ENCODE data around the gene ZFHX3.
A peak's percentile ranks its signal among the peaks of the same experiment; 100 is the strongest.

ZFHX3 gene

GRCh38 chr16:72838586-72838910 is 209.4 kb downstream of the ZFHX3 start:
- H3K4me1 ChIP-seq = peaks cover 18 to 33% (median 27%) of the 10 kb centered on the region in 10 experiments
- peaks cover 0 to 89% (median 0%) of the 10 kb centered on the region in 11 experiments; a peak in 6 of 22 replicates for H4K20me1 ChIP-seq
- peaks cover 0 to 30% (median 0%) of the 10 kb centered on the region in 11 experiments; a peak in 2 of 22 replicates for H3K36me3 ChIP-seq
- H3K27ac ChIP-seq = no peak overlapping the region
- H3K4me2 ChIP-seq = no peak overlapping the region
- no peak for TF ChIP-seq Cebpa-rat (IDR thresholded peaks at IDR 0.05)
- no peaks in the 10 kb centered on the region for H3K27me3 ChIP-seq
- no peak overlapping the region for H3K4me3 ChIP-seq
- no peak overlapping the region for H3K9ac ChIP-seq
- H3K9me3 ChIP-seq (replicated peaks in 1 of 11) = no peaks in the 10 kb centered on the region

DNA sequence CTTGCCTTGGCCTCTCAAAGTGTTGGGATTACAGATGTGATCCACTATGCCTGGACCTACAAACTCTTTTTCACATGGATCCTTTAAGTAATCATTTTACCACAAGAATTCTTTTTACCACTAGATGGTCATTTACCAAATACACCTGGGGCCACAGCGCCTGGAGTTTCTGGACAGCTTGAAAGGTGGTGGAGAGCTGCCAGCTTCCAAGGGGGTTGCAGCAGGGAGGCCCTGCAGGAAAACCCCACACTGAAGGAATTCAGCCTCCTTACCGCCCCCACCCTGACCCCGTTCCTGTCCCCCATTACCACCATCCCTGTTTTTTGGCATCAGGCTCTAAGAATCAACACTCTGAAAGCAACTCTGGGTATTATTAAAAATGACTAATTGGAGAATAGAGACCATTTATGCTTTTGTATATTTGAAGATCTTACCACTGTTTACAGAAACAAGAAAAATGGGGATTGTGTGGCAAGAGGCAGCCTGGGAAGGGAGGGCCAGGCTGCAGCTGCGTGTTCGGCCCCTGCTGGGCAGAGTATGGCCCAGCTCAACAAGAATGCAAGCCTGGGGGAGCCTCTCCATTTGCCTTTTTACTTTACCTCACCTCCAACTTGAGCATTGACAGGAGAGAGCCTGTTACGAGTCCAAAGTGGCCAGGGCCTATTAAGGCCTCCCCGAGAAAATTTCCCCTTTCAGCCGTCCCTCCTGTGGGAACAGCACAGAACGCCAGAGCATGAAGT is 209.9 kb downstream of the ZFHX3 start:
- Histone ChIP-seq H4K20me1 (peaks cover 0 to 91% (median 0%) of the 10 kb centered on the region in 11 experiments; a peak in 6 of 22 replicates), H3K27ac (no peak overlapping the region), H3K4me3 (no peak overlapping the region), H3K36me3 (peaks cover 0 to 30% (median 0%) of the 10 kb centered on the region in 11 experiments; a peak in 2 of 22 replicates), H3K9me3 (replicated peaks in 1 of 11) (no peaks in the 10 kb centered on the region), H3K27me3 (no peaks in the 10 kb centered on the region), H3K9ac (no peak overlapping the region), H3K4me1 (peaks cover 17 to 32% (median 27%) of the 10 kb centered on the region in 10 experiments), H3K4me2 (no peak overlapping the region)
- TF ChIP-seq Cebpa-rat (IDR thresholded peaks at IDR 0.05) = no peak

DNA sequence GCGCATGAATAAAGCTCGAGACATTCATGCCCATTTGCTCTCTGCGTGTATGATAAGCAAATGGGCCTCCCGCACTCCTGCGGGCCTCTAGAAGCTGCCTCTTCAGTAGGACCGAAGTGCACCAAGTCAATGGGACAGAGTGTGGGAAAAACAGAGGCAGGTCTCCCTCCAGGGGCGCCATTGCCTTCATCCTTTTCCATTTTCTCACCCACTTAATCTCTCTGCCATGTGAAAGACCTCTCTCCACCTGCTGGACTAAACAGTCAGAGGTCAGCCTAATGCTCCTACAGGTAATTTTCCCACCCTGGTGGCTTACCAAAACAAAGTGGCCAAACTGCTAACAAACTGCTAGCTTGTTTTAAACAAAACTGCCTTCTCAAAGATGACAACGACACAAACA is 210.9 kb downstream of the ZFHX3 start:
- Histone ChIP-seq H3K9me3 (replicated peaks in 1 of 11) (no peaks in the 10 kb centered on the region), H3K4me3 (no peak overlapping the region), H3K4me2 (peak overlapping the region in 5 of 11 experiments; percentile 12 to 26 (median 14); a peak in 5 of 22 replicates), H3K9ac (no peak overlapping the region), H4K20me1 (peaks cover 0 to 90% (median 0%) of the 10 kb centered on the region in 11 experiments; a peak in 6 of 22 replicates), H3K27ac (no peak overlapping the region), H3K27me3 (no peaks in the 10 kb centered on the region), H3K36me3 (peaks cover 0 to 30% (median 0%) of the 10 kb centered on the region in 11 experiments; a peak in 2 of 22 replicates), H3K4me1 (peaks cover 17 to 36% (median 25%) of the 10 kb centered on the region in 10 experiments)
- TF ChIP-seq Cebpa-rat (IDR thresholded peaks at IDR 0.05) = no peak

DNA sequence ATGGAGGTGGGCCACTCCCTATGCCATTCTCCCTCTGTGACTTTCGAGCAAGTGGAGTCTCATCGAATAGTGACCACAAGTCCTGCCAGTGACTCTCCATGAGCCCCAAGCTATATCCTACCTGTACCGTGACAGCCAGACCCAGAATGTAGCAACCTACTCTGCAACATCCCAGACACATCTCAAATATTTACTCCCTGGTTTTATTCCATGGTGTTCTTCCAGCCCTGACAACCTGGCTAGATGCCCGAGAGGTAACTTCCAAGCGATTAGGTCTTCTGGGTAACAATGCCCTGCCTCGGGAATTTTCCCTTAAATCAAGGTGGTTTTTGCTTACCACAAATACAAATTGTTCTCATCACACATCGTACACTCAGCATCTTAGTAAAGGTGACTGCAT is 211.7 kb downstream of the ZFHX3 start:
- no peak overlapping the region for H3K4me3 ChIP-seq
- no peak overlapping the region for H3K9ac ChIP-seq
- peaks cover 0 to 85% (median 0%) of the 10 kb centered on the region in 11 experiments; a peak in 6 of 22 replicates for H4K20me1 ChIP-seq
- H3K27ac ChIP-seq = no peak overlapping the region
- TF ChIP-seq Cebpa-rat (IDR thresholded peaks at IDR 0.05) = no peak
- H3K36me3 ChIP-seq = peaks cover 0 to 30% (median 0%) of the 10 kb centered on the region in 11 experiments; a peak in 2 of 22 replicates
- peaks cover 16 to 38% (median 25%) of the 10 kb centered on the region in 10 experiments for H3K4me1 ChIP-seq
- no peaks in the 10 kb centered on the region for H3K27me3 ChIP-seq
- no peaks in the 10 kb centered on the region for H3K9me3 ChIP-seq (replicated peaks in 1 of 11)
- H3K4me2 ChIP-seq = peak overlapping the region in 8 of 11 experiments; percentile 4 to 32 (median 13); a peak in 6 of 22 replicates

DNA sequence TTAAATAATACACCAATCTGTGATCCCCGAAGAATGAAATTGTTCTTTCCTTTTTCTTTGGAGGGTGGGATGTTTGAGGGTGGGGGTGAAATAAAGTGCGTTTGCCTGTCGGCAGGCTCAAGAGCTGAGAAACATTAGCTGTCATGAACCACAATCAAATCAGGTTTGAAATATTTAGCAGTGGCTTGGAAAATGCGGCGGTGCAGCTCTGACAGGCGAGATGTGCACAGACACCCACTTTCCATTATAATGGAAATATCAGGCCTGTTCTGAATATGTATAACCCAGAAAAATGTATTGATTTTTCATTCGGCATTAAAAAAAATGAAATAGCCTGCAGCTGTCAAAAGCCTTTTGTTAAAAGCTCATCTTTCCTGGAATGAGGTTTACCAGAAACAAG is 212.8 kb downstream of the ZFHX3 start:
- Histone ChIP-seq H4K20me1 (peaks cover 0 to 83% (median 0%) of the 10 kb centered on the region in 11 experiments; a peak in 5 of 22 replicates), H3K9me3 (replicated peaks in 1 of 11) (no peaks in the 10 kb centered on the region), H3K27me3 (no peaks in the 10 kb centered on the region), H3K4me2 (peak overlapping the region in 1 of 11 experiments; percentile 63; a peak in 2 of 22 replicates), H3K4me3 (no peak overlapping the region), H3K9ac (no peak overlapping the region), H3K27ac (no peak overlapping the region), H3K36me3 (peaks cover 0 to 32% (median 0%) of the 10 kb centered on the region in 11 experiments; a peak in 2 of 22 replicates), H3K4me1 (peaks cover 14 to 48% (median 27%) of the 10 kb centered on the region in 10 experiments)
- no peak for TF ChIP-seq Cebpa-rat (IDR thresholded peaks at IDR 0.05)

- peak overlapping the region in 8 of 11 experiments; percentile 3 to 63 (median 39); a peak in 12 of 22 replicates for H3K4me2 ChIP-seq
- TF ChIP-seq Cebpa-rat (IDR thresholded peaks at IDR 0.05) = no peak
These were observed 213.4 kb downstream of the ZFHX3 start for GRCh38 chr16:72834499-72834898.

GRCh38 chr16:72833969-72834368 is 214.0 kb downstream of the ZFHX3 start:
- Histone ChIP-seq H3K4me3 (no peak overlapping the region), H3K4me2 (peak overlapping the region in 8 of 11 experiments; percentile 3 to 63 (median 39); a peak in 11 of 22 replicates), H4K20me1 (peaks cover 0 to 75% (median 0%) of the 10 kb centered on the region in 11 experiments; a peak in 5 of 22 replicates), H3K27me3 (no peaks in the 10 kb centered on the region), H3K36me3 (peaks cover 0 to 41% (median 0%) of the 10 kb centered on the region in 11 experiments; a peak in 5 of 22 replicates), H3K4me1 (peaks cover 18 to 59% (median 37%) of the 10 kb centered on the region in 10 experiments), H3K9me3 (replicated peaks in 1 of 11) (no peaks in the 10 kb centered on the region), H3K9ac (no peak overlapping the region), H3K27ac (no peak overlapping the region)
- TF ChIP-seq Cebpa-rat (IDR thresholded peaks at IDR 0.05) = no peak

More at GRCh38 chr16:72834499-72834898, 213.4 kb downstream of the ZFHX3 start:
- H3K4me3 ChIP-seq = no peak overlapping the region
- peaks cover 15 to 54% (median 32%) of the 10 kb centered on the region in 10 experiments for H3K4me1 ChIP-seq
- H3K27me3 ChIP-seq = no peaks in the 10 kb centered on the region
- H3K9ac ChIP-seq = no peak overlapping the region
- peaks cover 0 to 81% (median 0%) of the 10 kb centered on the region in 11 experiments; a peak in 5 of 22 replicates for H4K20me1 ChIP-seq
- no peaks in the 10 kb centered on the region for H3K9me3 ChIP-seq (replicated peaks in 1 of 11)
- no peak overlapping the region for H3K27ac ChIP-seq
- H3K36me3 ChIP-seq = peaks cover 0 to 38% (median 0%) of the 10 kb centered on the region in 11 experiments; a peak in 4 of 22 replicates

GRCh38 chr16:72833482-72833881 is 214.4 kb downstream of the ZFHX3 start:
- Histone ChIP-seq H3K9ac (no peak overlapping the region), H4K20me1 (peaks cover 0 to 70% (median 0%) of the 10 kb centered on the region in 11 experiments; a peak in 5 of 22 replicates), H3K27ac (no peak overlapping the region), H3K27me3 (no peaks in the 10 kb centered on the region), H3K4me1 (peaks cover 23 to 64% (median 42%) of the 10 kb centered on the region in 10 experiments), H3K4me2 (peak overlapping the region in 3 of 11 experiments; percentile 43 to 63 (median 52); a peak in 3 of 22 replicates), H3K4me3 (no peak overlapping the region), H3K9me3 (replicated peaks in 1 of 11) (no peaks in the 10 kb centered on the region), H3K36me3 (peaks cover 0 to 41% (median 0%) of the 10 kb centered on the region in 11 experiments; a peak in 6 of 22 replicates)
- no peak for TF ChIP-seq Cebpa-rat (IDR thresholded peaks at IDR 0.05)

All from BLaER1 treated with 17β-estradiol and CSF1 and Interleukin-3, amounts not matched to agents 10 nM and 100 nM (cell line).